ENCODE results near the gene ADCY9. TPM values are rescaled to one million over a fixed set of nuclear protein-coding genes. Genes with fewer than 3 reads are reported as not detected.

The ADCY9 gene
- polyA plus RNA-seq, 1 donor from 2014 or later, result 6.3 TPM

DNA sequence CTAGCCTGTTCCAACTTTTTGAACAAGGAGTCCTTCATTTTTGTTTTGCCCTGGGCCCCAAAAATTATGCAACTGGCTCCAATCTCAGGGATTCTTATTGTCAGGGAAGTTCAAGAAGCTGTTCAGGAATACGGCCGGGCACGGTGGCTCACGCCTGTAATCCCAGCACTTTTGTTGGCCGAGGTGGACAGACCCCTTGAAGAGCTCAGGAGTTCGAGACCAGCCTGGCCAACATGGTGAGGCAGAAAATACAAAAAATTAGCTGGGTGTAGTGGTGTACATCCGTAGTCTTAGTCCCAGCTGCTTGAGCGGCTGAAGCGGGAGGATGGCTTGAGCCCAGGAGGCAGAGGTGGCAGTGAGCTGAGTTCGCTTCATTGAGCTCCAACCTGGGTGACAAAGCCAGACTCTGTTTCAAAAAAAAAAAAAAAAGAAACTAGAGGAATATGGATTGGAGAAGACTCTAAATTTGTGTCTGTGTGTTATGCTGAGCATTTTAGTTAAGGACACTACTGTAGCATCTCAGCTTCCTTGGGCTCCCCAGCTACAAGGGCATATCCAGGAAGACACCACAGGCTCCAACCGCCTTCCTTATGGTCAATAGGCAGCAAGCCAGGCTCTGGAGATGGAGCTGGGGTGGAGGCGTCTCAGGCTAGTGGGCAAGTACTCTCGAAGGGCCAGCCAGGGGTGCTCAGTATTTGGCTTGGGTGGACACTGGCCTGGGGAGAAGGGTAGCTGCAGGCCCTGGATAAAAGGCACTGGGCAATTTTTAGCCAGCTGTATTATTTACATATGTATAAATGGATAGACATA is 179.0 kb downstream of the ADCY9 start:
- Histone ChIP-seq H3K4me3 (ENCODE audit: low read length) (no peak overlapping the region), H3K9me2 (ENCODE audit: insufficient read depth, low read length) (no peaks in the 10 kb centered on the region), H3K9me3 (ENCODE audit: low read length) (no peaks in the 10 kb centered on the region), H3K4me2 (ENCODE audit: low read length) (no peak overlapping the region), H3F3A (ENCODE audit: insufficient read depth, low read length, poor library complexity, severe bottlenecking) (no peaks in the 10 kb centered on the region), H3K36me3 (ENCODE audit: insufficient read depth, low read length) (no peaks in the 10 kb centered on the region), H3K27me3 (ENCODE audit: insufficient read depth, low read depth, low read length) (no peaks in the 10 kb centered on the region), H3K9ac (ENCODE audit: low read length) (no peak overlapping the region), H3K27ac (ENCODE audit: low read length) (no peak overlapping the region), H3K79me2 (replicated peaks; ENCODE audit: insufficient read depth, low read length) (no peaks in the 10 kb centered on the region), H2AFZ (ENCODE audit: low read depth, low read length) (no peak overlapping the region), H4K20me1 (ENCODE audit: insufficient read depth) (no peaks in the 10 kb centered on the region)
- TF ChIP-seq, protein P1, sequence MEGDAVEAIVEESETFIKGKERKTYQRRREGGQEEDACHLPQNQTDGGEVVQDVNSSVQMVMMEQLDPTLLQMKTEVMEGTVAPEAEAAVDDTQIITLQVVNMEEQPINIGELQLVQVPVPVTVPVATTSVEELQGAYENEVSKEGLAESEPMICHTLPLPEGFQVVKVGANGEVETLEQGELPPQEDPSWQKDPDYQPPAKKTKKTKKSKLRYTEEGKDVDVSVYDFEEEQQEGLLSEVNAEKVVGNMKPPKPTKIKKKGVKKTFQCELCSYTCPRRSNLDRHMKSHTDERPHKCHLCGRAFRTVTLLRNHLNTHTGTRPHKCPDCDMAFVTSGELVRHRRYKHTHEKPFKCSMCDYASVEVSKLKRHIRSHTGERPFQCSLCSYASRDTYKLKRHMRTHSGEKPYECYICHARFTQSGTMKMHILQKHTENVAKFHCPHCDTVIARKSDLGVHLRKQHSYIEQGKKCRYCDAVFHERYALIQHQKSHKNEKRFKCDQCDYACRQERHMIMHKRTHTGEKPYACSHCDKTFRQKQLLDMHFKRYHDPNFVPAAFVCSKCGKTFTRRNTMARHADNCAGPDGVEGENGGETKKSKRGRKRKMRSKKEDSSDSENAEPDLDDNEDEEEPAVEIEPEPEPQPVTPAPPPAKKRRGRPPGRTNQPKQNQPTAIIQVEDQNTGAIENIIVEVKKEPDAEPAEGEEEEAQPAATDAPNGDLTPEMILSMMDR (IDR thresholded peaks at IDR 0.05; ENCODE audit: poor library complexity, severe bottlenecking), result no peak
- TF ChIP-seq MXI1 (conservative IDR thresholded peaks at IDR 0.05; ENCODE audit: poor library complexity, severe bottlenecking), result no peak
- TF ChIP-seq EP300 (conservative IDR thresholded peaks at IDR 0.05; ENCODE audit: poor library complexity, severe bottlenecking), result no peak
- TF ChIP-seq SMC3 (conservative IDR thresholded peaks at IDR 0.05; ENCODE audit: poor library complexity), result no peak
- no peak for TF ChIP-seq REST (IDR thresholded peaks at IDR 0.05; ENCODE audit: borderline replicate concordance)
- TF ChIP-seq TAF1 (IDR thresholded peaks at IDR 0.05; ENCODE audit: low read depth), result no peak
- no peak for TF ChIP-seq POLR2AphosphoS5 (IDR thresholded peaks at IDR 0.05)
- no peak for TF ChIP-seq EZH2 (IDR thresholded peaks at IDR 0.05; ENCODE audit: borderline replicate concordance, insufficient read depth, low read length, poor library complexity, severe bottlenecking)
- no peak for TF ChIP-seq RAD21 (conservative IDR thresholded peaks at IDR 0.05)

DNA sequence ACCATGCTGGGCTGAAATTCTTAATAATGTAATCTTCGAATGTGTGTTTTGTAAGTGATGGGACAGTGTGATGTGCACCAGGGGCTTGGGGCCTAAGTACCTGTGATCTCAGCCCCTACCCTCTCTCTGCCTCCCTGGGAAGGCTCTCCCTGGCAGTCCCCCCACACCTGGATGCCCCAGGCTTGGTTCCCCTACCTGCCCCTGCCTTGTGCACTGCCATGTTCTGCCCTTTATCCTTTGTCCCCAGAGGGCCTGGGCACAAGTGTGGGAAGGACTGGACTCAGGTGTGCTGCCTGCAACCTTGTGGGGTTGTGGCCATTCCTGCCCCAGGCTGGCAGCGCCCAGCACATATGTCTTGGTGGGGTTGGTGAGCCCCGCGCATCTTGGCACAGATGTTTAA is 180.3 kb downstream of the ADCY9 start:
- Histone ChIP-seq H3K9me2 (ENCODE audit: insufficient read depth, low read length) (no peaks in the 10 kb centered on the region), H3K79me2 (replicated peaks; ENCODE audit: insufficient read depth, low read length) (no peaks in the 10 kb centered on the region), H3K27ac (ENCODE audit: low read length) (no peak overlapping the region), H3F3A (ENCODE audit: insufficient read depth, low read length, poor library complexity, severe bottlenecking) (no peaks in the 10 kb centered on the region), H4K20me1 (ENCODE audit: insufficient read depth) (no peaks in the 10 kb centered on the region), H3K4me3 (ENCODE audit: low read length) (no peak overlapping the region), H3K9ac (ENCODE audit: low read length) (no peak overlapping the region), H3K27me3 (ENCODE audit: insufficient read depth, low read depth, low read length) (no peaks in the 10 kb centered on the region), H2AFZ (ENCODE audit: low read depth, low read length) (no peak overlapping the region), H3K36me3 (ENCODE audit: insufficient read depth, low read length) (no peaks in the 10 kb centered on the region), H3K4me2 (ENCODE audit: low read length) (no peak overlapping the region), H3K9me3 (ENCODE audit: low read length) (no peaks in the 10 kb centered on the region)
- no peak for TF ChIP-seq MXI1 (conservative IDR thresholded peaks at IDR 0.05; ENCODE audit: poor library complexity, severe bottlenecking)
- TF ChIP-seq POLR2AphosphoS5 (IDR thresholded peaks at IDR 0.05), result no peak
- TF ChIP-seq SMC3 (conservative IDR thresholded peaks at IDR 0.05; ENCODE audit: poor library complexity), result no peak
- TF ChIP-seq TAF1 (IDR thresholded peaks at IDR 0.05; ENCODE audit: low read depth), result no peak
- TF ChIP-seq RAD21 (conservative IDR thresholded peaks at IDR 0.05), result no peak
- no peak for TF ChIP-seq EZH2 (IDR thresholded peaks at IDR 0.05; ENCODE audit: borderline replicate concordance, insufficient read depth, low read length, poor library complexity, severe bottlenecking)
- no peak for TF ChIP-seq REST (IDR thresholded peaks at IDR 0.05; ENCODE audit: borderline replicate concordance)
- no peak for TF ChIP-seq EP300 (conservative IDR thresholded peaks at IDR 0.05; ENCODE audit: poor library complexity, severe bottlenecking)
- TF ChIP-seq, protein P1 (IDR thresholded peaks at IDR 0.05; ENCODE audit: poor library complexity, severe bottlenecking), result no peak

Measured in neural cell (in vitro differentiated cells).